ENCODE results near the gene ABLIM1. TPM values are rescaled to one million over a fixed set of nuclear protein-coding genes. Genes with fewer than 3 reads are reported as not detected.
A peak's percentile ranks its signal among the peaks of the same experiment; 100 is the strongest.

ABLIM1 gene
- total RNA-seq, 1 experiment from 2014 or later: 274 TPM

DNA sequence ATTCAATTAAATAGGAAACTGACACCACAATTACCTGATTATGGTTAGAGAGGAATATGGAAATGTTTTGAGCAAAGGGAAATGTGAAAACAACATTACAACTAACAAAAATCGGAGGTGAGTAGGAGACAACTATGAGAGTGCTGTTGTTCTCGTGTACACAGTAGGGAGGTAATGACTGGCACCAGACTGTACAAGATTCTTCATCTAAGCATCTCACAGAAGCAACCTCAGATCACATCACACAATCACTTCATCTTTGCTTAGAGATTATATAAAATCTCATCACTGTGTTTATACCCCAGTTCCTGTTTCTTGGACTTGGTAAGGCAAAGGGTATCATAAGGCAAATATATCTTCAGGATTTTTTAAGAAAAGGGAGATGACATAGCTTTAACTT lies 14.9 kb downstream of the ABLIM1 start:
- ATAC-seq (no peak), DNase-seq (ENCODE audit: low read depth, low spot score) (no peak)
- Histone ChIP-seq H3K9me3 (ENCODE audit: control insufficient read depth, insufficient read depth, low read depth, low read length) (no peaks in the 10 kb centered on the region), H3K27ac (ENCODE audit: low read length) (peak overlapping the region; percentile 96), H3K27me3 (ENCODE audit: control insufficient read depth, insufficient read depth, low read length) (no peaks in the 10 kb centered on the region), H3K4me1 (ENCODE audit: control insufficient read depth, insufficient read depth, low read length) (peaks cover 88% of the 10 kb centered on the region), H3K4me3 (ENCODE audit: low read depth in 2 of 2, low read length in 2 of 2) (no peak overlapping the region), H3K36me3 (ENCODE audit: control insufficient read depth, insufficient read depth, low read length) (no peaks in the 10 kb centered on the region)
- in situ Hi-C loops (cut with HindIII; ENCODE audit: low pct_unique_long_range_greater_than_20kb, low sequenced_read_pairs) (no loop called here), intact Hi-C loops (cut with micrococcal nuclease; ENCODE audit: unreplicated experiment) (loop anchor here (5.0 kb wide), 1 partner anchor 139 kb away; no protein-coding TSS in a partner anchor)
- CTCF ChIA-PET: no interaction called here
- no peak for TF ChIP-seq CTCF (IDR thresholded peaks at IDR 0.05)
- TF ChIP-seq REST (IDR thresholded peaks at IDR 0.05; ENCODE audit: insufficient read depth in 1 of 2, low read depth in 2 of 2, low read length in 1 of 2): no peak
- no peak for TF ChIP-seq TCF7L2 (IDR thresholded peaks at IDR 0.05; ENCODE audit: low read depth, low read length)
- TF ChIP-seq POLR2AphosphoS5 (IDR thresholded peaks at IDR 0.05; ENCODE audit: low read depth, low read length): no peak
- no peak for TF ChIP-seq SIN3A (IDR thresholded peaks at IDR 0.05; ENCODE audit: borderline replicate concordance, insufficient read depth, low read depth, low read length)
- POLR2A ChIA-PET: interaction anchor here (0.6 to 0.7 kb wide), 3 partner anchors 13 to 145 kb away, joined by 3 to 6 read pairs (median 3); no protein-coding TSS in a partner anchor
- BruUV-seq (replicated peaks): no TSS peak

DNA sequence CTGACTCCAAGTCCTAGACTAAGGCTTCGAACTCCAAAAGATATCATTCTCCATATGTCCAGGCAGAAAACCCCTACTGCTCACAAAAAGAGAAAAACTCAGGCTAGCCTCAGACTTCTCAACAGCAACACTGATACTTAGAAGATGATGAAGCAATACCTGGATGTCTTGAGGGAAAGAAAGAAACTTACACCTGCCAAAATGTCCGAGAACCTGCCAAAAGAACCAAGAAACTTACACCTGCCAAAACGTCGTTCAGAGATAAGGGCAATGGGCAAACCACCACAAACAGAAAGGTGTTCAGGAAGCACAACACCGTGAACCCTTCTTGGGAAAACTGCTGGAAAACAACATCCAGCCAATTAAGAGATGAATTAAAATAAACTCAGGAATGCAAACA lies 15.3 kb downstream of the ABLIM1 start:
- H3K36me3 ChIP-seq (ENCODE audit: control insufficient read depth, insufficient read depth, low read length): no peaks in the 10 kb centered on the region
- CTCF ChIA-PET: no interaction called here
- no peak for TF ChIP-seq CTCF (IDR thresholded peaks at IDR 0.05)
- TF ChIP-seq REST (IDR thresholded peaks at IDR 0.05; ENCODE audit: insufficient read depth in 1 of 2, low read depth in 2 of 2, low read length in 1 of 2): no peak
- TF ChIP-seq SIN3A (IDR thresholded peaks at IDR 0.05; ENCODE audit: borderline replicate concordance, insufficient read depth, low read depth, low read length): no peak
- no peak for TF ChIP-seq TCF7L2 (IDR thresholded peaks at IDR 0.05; ENCODE audit: low read depth, low read length)
- H3K4me1 ChIP-seq (ENCODE audit: control insufficient read depth, insufficient read depth, low read length): peaks cover 88% of the 10 kb centered on the region
- ATAC-seq (no peak), DNase-seq (ENCODE audit: low read depth, low spot score) (no peak)
- no TSS peak for BruUV-seq (replicated peaks)
- H3K4me3 ChIP-seq (ENCODE audit: low read depth in 2 of 2, low read length in 2 of 2): no peak overlapping the region
- H3K9me3 ChIP-seq (ENCODE audit: control insufficient read depth, insufficient read depth, low read depth, low read length): no peaks in the 10 kb centered on the region
- in situ Hi-C loops (cut with HindIII; ENCODE audit: low pct_unique_long_range_greater_than_20kb, low sequenced_read_pairs): no loop called here
- intact Hi-C loops (cut with micrococcal nuclease; ENCODE audit: unreplicated experiment): loop anchor here (5.0 kb wide), 1 partner anchor 140 kb away; no protein-coding TSS in a partner anchor
- no peaks in the 10 kb centered on the region for H3K27me3 ChIP-seq (ENCODE audit: control insufficient read depth, insufficient read depth, low read length)
- POLR2A ChIA-PET: interaction anchor here (0.6 to 1.0 kb wide), 4 partner anchors 8 to 145 kb away, joined by 3 to 6 read pairs (median 4); no protein-coding TSS in a partner anchor
- H3K27ac ChIP-seq (ENCODE audit: low read length): peak overlapping the region; percentile 96

Data from Panc1 (cell line).